Measurements from ENCODE around the gene USP20.

The USP20 gene

DNA sequence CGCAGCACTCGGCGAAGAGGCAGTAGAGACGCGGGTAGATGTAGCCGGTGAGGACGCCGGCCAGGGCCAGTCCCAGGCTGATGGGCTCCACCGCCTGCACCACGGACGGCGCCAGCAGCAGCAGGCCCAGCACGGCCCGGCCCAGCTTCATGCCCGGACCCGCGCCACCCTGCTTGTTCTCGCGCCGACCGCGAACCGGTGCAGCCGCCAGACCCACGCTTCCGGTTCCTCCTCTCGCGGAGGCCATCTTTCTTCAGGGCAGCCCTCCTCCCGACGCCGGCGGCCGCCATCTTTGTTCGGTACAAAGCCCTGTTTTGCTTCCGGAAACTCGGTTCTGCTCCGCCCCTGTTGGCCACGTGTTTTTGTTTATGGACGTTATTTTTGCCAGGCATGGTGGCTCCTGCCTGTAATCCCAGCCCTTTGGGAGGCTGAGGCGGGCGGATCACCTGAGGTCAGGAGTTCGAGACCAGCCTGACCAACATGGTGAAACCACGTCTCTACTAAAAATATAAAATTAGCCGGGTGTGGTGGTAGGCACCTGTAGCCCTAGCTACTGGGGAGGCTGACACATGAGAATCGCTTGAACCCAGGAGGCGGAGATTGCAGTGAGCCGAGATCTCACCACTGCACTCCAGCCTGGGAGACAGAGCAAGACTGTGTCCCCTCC is 11.2 kb upstream of the USP20 start, which contains the start of gene TOR1A:
Gene TOR1A (minus strand): TSS at position 202 of the 667 bp plus-strand sequence. CDS start 51 bp downstream, at position 151.
- DNase-seq: peak; percentile 86

DNA sequence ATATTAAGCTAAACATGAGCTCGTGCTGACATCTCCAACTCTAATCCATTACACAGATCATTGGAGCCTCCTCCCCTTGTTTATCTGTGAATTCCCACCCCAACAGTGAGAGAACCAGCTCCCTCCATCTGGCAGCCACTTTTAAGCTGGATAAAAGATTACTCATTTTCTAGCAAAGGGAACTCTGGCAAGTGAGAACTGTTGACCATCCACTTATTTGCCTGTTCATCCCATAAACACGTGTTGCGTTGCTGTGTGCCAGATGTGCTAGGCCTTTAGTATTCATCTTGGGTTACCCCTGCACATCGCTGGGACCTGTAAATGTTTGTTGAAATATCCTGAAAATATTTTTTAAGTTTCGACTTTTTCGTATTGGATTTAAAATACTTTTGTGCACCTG is 8.9 kb upstream of the USP20 start:
- DNase-seq: no peak

DNA sequence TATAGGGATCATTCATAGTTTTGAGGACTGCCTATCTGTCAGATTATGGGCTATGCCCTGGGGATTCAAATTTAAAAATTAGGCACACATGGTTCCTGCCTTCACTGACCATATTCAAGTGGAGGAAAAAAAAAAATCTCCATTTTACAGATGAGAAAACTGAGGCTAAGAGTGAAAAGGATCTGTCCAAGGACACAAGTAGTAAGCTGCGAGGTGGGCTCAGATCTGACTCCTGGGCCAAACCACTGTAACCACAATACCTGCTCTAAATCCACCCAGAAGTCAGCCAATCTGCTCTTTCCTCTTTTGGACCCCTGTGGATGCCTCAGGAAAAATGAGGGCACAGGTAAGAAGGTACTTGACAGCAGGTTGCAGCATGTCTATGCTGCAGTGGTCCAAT is 8.5 kb upstream of the USP20 start:
- no peak for DNase-seq

DNA sequence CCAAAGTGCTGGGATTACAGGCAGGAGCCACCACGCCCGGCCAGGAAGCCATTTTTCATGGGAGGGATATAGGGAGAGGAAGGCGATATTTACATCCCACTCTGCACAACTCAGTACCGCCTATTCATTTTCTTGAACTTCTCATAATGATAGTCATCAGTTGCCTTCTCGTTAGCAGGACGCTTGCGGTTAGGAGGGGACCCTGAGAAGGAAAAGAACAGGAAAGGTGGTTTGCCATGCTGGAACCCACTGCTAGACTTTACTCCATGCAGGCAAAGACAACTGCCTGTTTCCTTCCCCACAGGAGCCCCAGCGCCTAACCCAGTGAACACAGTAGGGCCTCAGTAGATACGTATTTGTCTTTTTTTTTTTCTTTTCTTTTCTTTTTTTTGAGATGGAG is 7.2 kb upstream of the USP20 start:
- no peak for DNase-seq

DNA sequence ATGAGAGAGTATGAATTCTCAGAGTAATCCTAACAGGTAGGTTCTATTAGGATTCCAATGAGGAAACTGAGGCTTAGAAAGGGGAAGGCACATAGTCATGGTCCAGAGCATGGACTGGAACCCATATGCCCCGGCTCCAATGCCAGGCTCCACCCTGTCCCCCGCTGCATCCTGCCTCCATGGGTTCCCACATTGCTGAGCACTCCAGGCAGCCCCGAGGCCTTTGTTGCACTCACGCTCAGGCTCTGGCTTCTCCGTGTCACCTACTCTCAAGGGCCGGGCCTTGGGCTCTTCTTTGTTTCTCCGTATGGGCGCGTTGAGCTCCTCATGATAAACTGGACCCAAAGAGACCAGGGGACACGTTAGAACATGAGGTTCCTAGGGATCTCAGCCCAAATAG is 6.3 kb upstream of the USP20 start:
- no peak for DNase-seq

DNA sequence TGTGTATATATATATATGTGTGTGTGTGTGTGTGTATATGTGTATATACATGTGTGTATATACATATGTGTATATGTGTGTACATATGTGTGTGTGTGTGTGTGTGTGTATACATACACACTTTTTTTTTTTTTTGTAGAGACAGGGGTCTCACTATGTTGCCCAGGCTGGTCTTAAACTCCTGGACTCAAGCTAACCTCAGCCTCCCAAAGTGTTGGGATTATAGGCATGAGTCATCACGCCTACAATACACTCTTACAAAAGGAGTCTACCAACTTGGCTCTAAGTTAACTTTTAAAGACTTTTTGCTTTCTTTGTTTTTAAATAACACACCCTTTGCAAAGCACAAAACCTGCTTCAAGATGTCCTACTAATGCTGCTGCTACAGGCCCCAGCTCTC is 2.3 kb upstream of the USP20 start:
- DNase-seq: no peak

DNA sequence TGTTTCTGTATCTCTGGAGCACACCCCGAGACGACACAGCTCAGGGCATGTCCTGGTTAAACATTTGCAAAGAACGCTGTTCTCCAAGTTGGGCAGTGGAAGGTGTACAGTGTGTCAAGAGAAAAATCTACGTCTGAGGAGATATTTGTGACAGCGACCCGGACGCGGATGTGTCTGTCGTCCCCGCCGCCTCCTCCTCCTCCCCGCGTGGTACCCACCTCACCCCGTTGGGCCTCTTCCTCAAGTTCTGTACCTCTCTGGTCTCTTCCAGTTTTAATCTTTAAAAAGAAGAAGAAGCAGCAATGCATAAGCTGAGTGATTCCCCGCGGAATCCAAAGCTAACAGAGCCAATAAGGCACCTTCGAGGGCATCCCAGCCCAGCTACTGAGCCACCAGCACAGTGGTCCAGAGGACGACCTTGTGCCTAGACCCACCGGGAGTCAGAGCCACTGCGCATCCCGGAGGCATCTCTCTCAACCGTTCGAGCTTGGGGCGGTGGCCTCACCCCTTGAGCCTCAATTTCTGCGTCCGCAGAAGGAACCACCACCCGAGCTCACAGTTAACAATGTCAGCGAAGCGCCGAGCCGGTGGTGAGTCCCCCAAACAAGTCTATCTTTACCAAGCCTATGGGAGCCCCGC is 650 bp upstream of the USP20 start:
- no peak for DNase-seq

DNA sequence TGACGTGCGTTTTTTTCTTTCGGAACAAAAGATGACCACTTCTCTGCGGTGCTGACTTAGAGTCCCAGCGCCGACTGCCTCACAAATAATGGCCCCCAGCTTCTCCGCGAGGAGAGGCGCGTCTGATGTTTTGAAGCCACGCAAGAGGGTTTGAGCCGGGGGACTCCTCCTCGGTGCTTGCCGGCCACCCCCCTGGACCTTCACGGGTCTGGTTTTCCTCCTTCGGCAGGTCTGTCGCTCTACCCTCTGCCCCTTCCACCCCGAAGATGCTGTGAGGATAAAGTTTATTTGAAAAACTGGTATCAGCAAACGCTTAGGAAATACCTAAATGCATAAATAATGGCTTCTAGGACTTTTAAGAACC is 584 bp downstream of the USP20 start:
- no peak for DNase-seq

DNA sequence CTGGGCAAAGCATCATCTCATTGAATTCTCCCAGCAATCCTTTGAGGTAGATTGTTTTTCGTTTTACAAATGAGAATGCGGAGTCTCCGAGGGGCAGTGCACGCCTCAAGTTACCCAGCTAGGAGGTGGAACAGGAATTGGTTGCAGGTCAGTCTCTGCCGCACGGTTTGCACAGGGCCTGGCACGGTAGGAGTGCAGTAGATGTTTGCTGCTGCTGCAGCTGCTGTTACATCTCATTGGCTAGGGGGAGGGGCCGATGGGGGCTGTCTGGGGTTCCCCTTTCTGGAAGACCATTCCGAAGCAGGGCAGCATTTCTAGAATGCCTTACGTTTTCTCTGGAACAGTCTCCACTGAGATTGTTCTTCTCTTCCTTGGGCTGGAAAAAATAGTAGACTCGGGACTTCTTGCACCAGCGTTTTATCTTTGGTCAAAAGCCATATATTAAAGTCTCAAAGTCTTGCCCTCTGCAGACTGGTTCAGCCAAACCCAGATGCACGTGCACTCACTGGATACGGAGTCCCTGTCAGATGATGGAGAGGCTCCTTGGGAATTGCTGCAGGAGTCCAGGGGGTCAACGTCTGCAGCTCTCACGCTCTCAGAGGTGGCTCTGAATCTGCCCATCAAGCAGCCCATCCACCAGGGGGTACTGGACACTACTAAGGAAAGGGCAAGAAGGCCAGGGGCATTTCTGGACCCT is 1.2 kb downstream of the USP20 start:
- no peak for DNase-seq

DNA sequence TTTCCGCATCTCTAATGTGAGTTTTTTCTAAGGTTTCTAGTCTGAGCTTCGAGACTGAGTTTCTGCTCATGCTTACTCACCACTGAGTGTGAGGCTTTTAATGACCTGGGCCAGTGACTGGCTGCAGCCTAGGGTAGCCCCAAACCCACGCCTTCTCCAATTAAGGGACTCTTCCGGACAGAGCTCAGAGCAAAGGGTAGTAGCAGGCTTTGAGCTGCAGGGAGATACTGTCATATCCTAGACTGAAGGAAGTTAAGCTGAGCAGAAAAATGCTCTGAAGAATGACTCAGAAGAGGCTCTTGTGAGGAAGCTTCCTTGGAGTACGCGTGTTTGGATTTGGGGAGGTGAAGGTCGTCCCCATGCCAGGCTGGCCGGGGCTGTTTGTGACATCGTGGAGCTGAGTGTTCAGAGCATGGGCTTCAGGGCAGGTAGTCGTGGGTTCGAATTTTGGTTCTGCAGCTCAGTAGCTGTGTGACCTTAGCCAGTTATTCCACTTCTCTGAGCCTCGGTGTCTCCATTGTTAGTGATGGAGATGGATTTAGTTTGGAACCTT is 3.5 kb downstream of the USP20 start:
- DNase-seq: no peak

DNA sequence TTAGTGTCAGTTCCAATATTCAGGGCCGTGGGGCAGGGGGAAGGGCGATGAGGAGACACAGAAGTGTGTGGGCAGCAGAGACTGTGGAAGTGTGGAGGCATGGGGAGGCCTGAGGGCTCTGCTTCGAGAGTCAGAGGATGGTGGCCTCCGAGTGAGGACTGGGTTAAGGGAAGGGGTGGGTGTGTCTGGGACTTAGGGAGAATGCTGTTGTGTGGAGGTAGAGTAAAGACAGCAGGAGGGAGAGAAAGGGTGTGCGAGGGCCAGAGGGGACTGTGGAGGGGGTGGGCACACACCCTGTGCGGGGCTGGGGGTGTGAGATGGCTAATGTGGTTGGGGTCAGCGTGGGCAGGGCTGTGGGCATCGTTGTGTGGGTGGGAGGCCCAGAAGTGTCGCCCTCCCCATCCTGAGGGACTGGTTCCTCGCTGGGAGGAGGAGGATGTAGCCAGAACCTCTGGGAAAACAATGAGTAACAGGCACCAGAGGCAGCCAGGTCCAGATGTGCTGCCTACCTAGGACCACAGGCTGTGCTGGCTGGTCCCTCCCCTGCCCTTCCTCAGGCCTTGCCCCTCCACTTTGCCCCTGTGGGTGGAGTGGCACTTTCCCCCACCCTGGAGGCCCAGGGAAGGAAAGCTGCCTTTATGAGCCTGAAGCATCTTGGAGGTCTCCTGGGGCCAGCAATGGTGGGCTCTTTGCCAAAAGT is 4.2 kb downstream of the USP20 start:
- DNase-seq: no peak

DNA sequence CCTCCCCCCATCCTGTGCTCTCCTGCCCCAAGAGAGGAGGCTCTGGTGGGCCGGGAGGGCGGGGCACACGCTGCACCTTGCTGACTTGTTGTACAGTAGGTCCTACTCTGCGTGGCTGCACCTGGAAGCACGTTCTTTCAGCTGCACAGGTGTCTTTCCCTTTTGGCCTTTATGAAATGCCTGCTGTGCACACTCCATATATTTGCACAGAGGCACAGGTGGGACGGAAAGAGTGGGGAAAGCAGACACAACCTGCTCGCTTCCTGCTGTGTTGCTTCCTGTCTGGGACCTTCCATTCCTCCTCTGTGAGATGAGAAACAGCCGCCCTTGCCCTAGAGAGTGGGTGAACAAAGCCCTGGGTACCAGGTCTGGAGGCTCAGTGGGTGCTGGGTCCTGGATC is 4.8 kb downstream of the USP20 start:
- no peak for DNase-seq

DNA sequence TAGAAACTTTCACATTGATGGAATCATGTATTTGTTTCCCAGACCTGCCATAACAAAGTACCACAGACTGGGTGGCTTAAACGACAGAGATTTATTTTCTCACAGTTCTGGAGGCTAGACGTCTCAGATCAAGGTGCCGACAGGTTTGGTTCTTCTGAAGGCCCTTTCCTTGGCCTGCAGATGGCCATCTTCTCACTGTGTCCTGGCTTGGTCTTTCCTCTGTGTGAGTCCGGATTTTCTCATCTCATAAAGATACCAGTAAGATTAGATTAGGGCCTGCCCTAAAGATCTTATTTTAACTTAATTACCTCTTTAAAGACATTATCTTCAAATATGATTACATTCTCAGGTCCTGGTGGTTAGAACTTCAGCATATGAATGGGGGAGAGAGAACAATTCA is 5.8 kb downstream of the USP20 start:
- no peak for DNase-seq

DNA sequence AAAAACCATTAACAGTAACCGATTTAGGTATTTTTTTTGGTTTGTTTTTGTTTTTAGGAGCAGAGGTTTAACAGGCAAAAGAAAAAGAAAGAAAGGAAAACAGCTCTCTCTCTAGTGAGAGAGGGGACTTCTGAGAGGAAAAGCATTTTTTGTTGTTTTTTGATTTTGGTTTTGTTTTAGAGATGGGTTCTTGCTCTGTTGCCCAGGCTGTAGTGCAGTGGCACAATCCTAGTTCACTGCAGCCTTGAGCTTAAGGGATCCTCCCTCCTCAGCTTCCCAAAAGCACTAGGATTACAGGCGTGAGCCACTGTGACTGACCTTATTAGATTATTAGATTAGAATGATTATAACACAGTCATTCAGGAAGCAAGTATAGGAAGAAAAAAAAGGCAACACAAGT is 10.1 kb downstream of the USP20 start:
- DNase-seq: no peak

DNA sequence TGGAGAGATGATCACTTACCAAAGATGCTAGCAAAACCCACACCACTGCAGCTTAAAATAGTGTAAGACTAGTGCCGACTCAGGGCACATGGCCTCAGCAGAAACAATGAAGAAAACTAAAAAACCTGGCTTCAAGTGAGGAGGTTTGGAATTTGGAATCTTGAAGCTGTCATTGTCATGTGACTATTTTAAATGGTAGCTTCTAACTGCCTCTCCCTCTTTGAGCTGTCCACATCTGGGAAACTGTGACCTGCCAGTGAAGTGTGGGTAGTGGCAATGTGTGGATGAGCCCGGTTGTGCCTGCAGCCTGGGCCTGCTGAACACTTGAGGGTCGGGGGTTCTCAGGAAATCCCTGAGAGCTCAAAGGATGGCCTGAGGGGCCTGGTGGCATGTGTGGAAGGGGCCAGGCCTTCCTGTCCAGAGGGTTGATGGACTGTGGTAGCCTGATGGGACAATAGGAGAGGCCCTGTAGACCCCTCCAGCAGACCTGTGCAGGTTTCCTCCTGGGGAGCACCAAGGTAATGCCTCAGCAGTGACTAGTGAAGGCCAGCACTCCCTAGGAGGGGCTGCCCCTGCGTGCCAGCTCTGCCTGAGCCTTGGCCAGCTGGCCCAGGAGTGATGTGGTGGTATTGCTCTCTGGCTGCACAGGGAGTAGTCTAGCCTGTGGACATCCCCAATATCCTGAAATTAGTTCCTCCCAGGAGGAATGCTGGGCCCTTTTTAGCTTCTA is 13.6 kb downstream of the USP20 start:
- no peak for DNase-seq

DNA sequence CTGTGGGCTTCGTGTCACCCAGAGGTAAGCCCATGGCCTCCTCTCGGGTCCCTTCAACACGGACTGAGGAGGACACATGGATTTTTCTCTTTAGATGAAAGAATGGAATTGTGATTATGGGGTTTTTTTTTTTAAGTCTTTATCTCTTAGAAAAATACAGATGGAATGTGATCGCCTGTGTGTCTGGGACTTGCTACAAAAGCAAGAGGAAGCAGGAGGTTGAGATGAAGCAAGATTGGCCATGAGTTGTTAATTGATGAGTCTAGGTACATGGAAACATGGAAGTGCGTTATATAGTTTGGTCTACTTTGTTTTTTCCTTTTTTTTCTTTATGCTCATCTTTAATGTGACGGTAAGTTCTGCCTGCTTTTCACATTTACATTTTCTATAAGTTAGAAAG is 14.6 kb downstream of the USP20 start:
- no peak for DNase-seq

DNA sequence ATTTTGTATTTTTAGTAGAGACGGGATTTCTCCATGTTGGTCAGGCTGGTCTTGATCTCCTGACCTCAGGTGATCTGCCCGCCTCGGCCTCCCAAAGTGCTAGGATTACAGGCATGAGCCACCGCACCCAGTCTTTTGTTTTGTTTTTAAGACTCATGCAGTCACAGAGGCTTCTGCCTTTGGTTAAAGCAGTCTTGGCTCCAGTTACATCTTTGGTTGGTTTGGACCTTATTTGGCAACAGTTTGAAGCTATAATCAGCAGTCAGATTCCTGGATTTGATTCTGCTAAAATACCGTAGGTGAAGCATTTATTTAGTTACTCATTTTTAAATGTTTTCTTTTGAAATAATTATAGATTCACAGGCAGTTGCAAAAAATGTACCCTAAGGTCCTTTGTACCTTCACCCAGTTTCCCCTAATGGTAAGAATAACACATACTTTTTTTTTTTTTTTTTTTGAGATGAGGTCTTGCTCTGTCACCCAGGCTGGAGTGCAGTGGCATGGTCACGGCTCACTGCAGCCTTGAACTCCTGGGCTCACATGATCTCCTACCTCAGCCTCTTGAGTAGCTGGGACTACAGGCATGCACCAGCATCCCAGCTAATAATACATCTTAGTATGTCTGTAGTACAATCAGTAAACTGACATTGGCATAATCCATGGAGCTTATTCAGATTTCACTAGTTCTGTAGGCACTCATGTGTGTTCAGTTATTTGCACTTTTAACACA is 15.7 kb downstream of the USP20 start:
- no peak for DNase-seq

DNA sequence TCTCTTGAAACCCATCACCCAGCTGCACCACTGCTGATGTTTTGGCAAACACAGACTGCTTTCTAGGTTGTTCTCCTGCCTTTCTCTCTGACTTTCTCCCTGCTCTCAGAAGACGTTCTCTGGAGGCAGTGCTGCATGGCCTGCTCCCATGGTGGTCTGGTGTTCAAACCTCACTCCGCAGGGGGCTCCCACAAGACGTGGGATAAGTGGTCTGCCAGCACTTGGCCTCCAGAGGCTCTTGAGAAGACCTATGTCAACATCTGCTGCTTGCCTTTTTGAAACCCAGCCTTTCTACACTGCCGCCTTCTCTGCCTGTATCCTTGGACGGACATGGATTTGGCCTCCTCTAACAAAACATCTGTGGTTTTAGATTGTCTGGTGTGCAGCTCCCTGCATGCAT is 16.6 kb downstream of the USP20 start:
- no peak for DNase-seq

DNA sequence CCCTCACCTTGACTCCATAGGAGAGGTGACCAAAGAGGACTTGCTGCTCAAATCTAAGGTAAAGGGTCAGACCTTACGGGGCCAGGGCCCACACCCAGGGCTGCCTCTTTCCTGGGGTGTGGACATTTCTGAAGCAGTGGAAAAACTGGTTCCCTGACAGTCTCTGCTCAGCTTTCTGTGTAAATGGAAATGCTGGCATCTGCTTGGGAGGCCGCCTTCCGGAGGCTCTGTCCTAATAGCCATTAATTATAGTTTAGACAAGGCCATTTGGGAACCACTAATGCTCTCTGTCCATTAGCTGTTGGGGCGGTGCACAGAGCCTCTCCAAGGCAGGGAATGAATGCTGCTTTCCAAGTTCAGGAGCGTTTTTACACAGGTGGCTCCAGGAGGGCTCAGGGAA is 17.3 kb downstream of the USP20 start:
- DNase-seq: no peak

DNA sequence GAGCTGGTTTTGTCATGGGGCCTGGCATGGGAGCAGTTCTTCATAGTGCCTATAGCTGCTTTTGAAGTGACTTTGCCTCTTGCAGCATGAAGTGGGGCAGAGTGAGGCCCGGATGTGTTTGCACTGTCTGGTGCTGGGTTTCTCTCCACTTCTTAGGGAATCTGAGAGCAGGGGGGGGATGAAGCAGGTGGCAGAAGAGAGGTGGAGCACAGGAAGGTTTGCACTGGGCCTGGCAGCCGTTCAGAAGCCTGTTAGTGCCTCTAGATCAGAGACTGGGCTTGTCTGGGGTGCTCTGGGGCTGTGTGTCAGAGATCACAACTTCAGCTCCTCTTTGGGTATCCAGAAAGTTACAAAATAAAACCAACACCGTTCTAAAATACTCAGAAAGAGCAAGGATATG is 18.4 kb downstream of the USP20 start:
- DNase-seq: no peak

DNA sequence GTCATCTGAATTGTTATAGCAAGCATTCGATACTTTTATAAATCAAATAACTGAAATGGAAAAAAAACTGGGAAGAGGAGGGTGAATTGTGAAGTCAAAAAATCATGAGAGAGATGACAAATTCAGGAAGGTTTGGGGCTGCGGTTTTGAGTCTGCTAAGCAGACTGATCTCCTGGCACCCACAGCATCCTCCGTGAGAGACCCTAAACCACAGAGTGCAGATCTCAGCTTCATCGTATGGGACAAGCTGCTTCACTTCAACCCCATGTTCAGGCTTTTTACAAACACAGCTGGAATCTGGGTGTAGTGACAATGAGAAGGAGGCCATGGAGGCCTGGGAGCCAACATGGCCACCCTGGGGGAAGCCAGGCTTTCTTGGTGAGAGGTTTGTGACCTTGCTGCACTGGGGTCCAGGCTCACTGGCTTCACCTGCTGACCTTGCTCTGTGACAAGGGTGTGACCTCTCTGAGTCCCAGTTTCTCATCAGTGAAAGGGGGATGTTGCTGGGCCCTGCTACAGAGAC is 19.4 kb downstream of the USP20 start:
- no peak for DNase-seq

DNA sequence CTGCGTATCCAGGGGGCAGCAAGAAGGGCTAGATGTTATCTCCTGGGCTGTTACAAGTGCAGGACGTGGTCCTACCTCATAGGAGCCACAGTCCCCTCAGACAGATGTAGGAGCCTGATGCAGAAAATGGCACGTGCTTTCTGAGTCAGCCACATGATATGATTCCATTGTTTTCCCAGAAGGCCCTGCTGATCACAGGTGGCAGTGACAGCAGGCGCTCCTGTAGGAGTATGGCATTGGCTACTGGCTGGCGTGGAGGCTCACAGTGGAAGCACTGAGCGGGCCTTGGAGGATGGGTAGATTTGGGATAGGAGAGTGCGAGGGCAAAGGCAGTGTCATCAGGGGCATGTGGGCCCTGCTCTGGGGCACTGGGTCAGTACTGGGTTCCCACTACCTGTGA is 21.9 kb downstream of the USP20 start:
- no peak for DNase-seq
